GM18861 (cell line): ENCODE results near the gene TAS2R31.

Source experiments
- ATAC-seq: cut with Tn5 transposase; IDR thresholded peaks from one replicate; pipeline ENCODE4 v1.9.1; 2021; ENCODE audit not compliant: unreplicated experiment

The TAS2R31 gene

GRCh38 chr12:11007608-11008007, 23.6 kb downstream of the TAS2R31 start:
- ATAC-seq = no peak

- ATAC-seq = no peak
These were observed 33.0 kb downstream of the TAS2R31 start, which contains the start of gene TAS2R20 for GRCh38 chr12:10998204-10998603. Gene TAS2R20, minus strand, starts transcription at chr12:10998304. Its CDS starts 429 bp downstream, at chr12:10997875.

GRCh38 chr12:10994307-10994706, 36.9 kb downstream of the TAS2R31 start:
- ATAC-seq = no peak

- ATAC-seq = no peak
These were observed 42.1 kb downstream of the TAS2R31 start for GRCh38 chr12:10989107-10989506.

GRCh38 chr12:10986812-10987211, 44.4 kb downstream of the TAS2R31 start, which contains the start of gene TAS2R50:
Gene TAS2R50, minus strand, starts transcription at chr12:10986912. Its CDS starts 52 bp downstream, at chr12:10986860.
- no peak for ATAC-seq

- ATAC-seq = no peak
These were observed 49.0 kb downstream of the TAS2R31 start for GRCh38 chr12:10982244-10982643.
